Occipital lobe (tissue), 2 donors: ENCODE results near the gene ILKAP. TPM values are rescaled to one million over a fixed set of nuclear protein-coding genes. Genes with fewer than 3 reads are reported as not detected.

Experiments
- DNase-seq: peaks from one replicate; lab custom pipeline; 2025; lab: John Stamatoyannopoulos, UW
- total RNA-seq: library from RNA; depleted of rRNA; stranded (reverse); fragments of >200 nt; gene quantifications from one replicate; pipeline ENCODE4 v1.2.3, GENCODE V29; 2014

The ILKAP gene
- total RNA-seq, 1 donor from 2014 or later = 78.3 TPM

- no peak for DNase-seq
Measured at GRCh38 chr2:238152771-238153688, 50.5 kb downstream of the ILKAP start.

- no peak for DNase-seq
Measured at GRCh38 chr2:238151628-238152235, 51.8 kb downstream of the ILKAP start.

- DNase-seq = no peak
Measured at GRCh38 chr2:238151205-238151604, 52.3 kb downstream of the ILKAP start.

- DNase-seq = no peak
Measured at GRCh38 chr2:238150686-238151085, 52.8 kb downstream of the ILKAP start.

- DNase-seq = no peak
Measured at GRCh38 chr2:238149841-238150572, 53.5 kb downstream of the ILKAP start.

- no peak for DNase-seq
Measured at GRCh38 chr2:238148981-238149380, 54.5 kb downstream of the ILKAP start.

GRCh38 chr2:238146884-238147544, 56.5 kb downstream of the ILKAP start:
- no peak for DNase-seq

- no peak for DNase-seq
Measured at GRCh38 chr2:238145851-238146250, 57.6 kb downstream of the ILKAP start.

GRCh38 chr2:238145046-238145445, 58.4 kb downstream of the ILKAP start:
- DNase-seq = no peak

- no peak for DNase-seq
Measured at GRCh38 chr2:238144262-238144661, 59.2 kb downstream of the ILKAP start.

- DNase-seq = no peak
Measured at GRCh38 chr2:238143239-238143951, 60.1 kb downstream of the ILKAP start.

- DNase-seq = no peak
Measured at GRCh38 chr2:238142382-238143205, 60.9 kb downstream of the ILKAP start.

GRCh38 chr2:238141541-238142318, 61.8 kb downstream of the ILKAP start:
- DNase-seq = no peak

- DNase-seq = no peak
Measured at GRCh38 chr2:238140721-238141540, 62.6 kb downstream of the ILKAP start.

GRCh38 chr2:238140040-238140439, 63.5 kb downstream of the ILKAP start:
- DNase-seq = no peak

- no peak for DNase-seq
Measured at GRCh38 chr2:238139196-238140039, 64.1 kb downstream of the ILKAP start.
